ENCODE results near the gene SORCS2. TPM values are rescaled to one million over a fixed set of nuclear protein-coding genes. Genes with fewer than 3 reads are reported as not detected.

SORCS2 gene
- total RNA-seq, 1 donor from 2014 or later = 13.4 TPM

DNA sequence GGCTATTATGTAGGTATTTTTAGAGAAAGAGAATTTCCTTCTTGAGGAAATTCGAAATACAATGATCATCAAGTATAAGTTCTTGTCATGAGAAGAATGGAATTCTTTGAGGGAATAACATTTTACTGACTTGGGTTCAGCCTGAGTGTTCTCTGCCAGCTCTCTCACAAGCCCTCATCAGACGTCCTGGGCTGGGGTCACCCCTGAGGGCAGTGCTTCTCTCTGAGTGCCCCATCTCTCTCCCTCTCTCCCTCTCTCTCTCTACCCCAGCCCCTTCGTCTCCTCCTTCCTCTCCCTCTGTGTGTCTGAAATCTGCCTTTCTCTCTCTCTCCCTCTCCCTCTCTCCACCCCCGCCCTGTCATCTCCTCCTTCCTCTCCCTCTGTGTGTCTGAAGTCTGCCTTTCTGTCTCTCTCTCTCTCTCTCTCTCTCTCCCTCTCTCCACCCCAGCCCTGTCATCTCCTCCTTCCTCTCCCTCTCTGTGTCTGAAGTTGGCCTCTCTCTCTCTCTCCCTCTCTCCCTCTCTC, 484.1 kb downstream of the SORCS2 start:
- TF ChIP-seq, protein P1, sequence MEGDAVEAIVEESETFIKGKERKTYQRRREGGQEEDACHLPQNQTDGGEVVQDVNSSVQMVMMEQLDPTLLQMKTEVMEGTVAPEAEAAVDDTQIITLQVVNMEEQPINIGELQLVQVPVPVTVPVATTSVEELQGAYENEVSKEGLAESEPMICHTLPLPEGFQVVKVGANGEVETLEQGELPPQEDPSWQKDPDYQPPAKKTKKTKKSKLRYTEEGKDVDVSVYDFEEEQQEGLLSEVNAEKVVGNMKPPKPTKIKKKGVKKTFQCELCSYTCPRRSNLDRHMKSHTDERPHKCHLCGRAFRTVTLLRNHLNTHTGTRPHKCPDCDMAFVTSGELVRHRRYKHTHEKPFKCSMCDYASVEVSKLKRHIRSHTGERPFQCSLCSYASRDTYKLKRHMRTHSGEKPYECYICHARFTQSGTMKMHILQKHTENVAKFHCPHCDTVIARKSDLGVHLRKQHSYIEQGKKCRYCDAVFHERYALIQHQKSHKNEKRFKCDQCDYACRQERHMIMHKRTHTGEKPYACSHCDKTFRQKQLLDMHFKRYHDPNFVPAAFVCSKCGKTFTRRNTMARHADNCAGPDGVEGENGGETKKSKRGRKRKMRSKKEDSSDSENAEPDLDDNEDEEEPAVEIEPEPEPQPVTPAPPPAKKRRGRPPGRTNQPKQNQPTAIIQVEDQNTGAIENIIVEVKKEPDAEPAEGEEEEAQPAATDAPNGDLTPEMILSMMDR (conservative IDR thresholded peaks at IDR 0.05) = no peak
- H3K27me3 Mint-ChIP-seq = peaks cover 3% of the 10 kb centered on the region
- peaks cover 8% of the 10 kb centered on the region for H3K4me1 Mint-ChIP-seq (ENCODE audit: unreplicated experiment)
- H3K27ac Mint-ChIP-seq = no peak overlapping the region
- no peak overlapping the region for H3K4me3 Mint-ChIP-seq
- H3K36me3 Mint-ChIP-seq = peaks cover 5% of the 10 kb centered on the region
- H3K9me3 Mint-ChIP-seq = peaks cover 8% of the 10 kb centered on the region
- no peak for DNase-seq (ENCODE audit: extremely low spot score, unreplicated experiment)

DNA sequence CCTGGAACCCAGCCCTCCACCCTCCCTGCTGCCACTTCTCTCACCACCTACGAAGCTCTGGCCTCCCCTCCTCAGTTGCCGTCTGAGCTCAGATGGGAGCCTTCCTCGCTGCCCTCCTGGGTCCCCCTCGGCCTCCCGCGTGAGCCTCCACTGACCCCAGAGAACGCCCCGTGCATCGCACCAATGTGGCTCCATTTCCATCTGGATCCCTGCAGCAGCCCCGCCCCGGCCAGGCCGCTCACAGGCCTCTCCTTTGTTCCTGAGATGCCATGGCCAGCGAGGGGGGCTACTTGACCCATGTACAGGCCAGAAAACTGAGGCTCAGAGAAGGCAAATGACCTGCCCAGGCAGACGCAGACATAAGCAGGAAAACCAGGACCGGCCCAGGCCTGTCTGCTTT, 484.7 kb downstream of the SORCS2 start:
- H3K9me3 Mint-ChIP-seq = peaks cover 6% of the 10 kb centered on the region
- H3K27ac Mint-ChIP-seq = no peak overlapping the region
- no peak overlapping the region for H3K4me3 Mint-ChIP-seq
- H3K36me3 Mint-ChIP-seq = peaks cover 5% of the 10 kb centered on the region
- TF ChIP-seq, protein P1 (conservative IDR thresholded peaks at IDR 0.05) = no peak
- peaks cover 8% of the 10 kb centered on the region for H3K4me1 Mint-ChIP-seq (ENCODE audit: unreplicated experiment)
- no peak for DNase-seq (ENCODE audit: extremely low spot score, unreplicated experiment)
- peaks cover 3% of the 10 kb centered on the region for H3K27me3 Mint-ChIP-seq

DNA sequence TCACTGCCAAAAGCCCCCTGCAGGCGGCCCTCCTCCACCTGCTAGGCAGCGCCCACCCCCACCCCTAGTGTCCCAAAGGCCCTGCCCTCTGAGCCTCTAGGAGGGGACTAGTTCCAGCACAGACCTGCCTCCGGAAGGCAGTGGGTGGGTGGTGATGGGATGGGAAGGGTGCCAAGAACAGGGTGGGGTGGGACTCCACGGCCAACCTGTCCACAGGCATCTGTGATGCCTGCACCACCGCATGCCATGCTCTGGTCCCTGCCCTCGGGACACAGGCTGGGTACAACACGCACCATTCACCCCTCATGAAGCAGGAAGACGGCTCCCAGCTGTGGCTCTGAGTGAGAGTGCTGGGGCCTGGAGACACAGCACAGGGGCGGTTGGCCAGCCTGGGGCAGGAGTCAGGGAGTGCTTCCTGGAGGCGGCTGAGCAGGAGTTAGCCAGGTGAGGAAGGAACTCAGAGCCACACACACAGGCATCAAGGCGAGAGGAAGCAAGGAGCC, 485.5 kb downstream of the SORCS2 start:
- Mint-ChIP-seq H3K27ac (peak overlapping the region; percentile 51), H3K9me3 (peaks cover 6% of the 10 kb centered on the region), H3K4me3 (no peak overlapping the region), H3K36me3 (peaks cover 8% of the 10 kb centered on the region), H3K4me1 (ENCODE audit: unreplicated experiment) (peaks cover 8% of the 10 kb centered on the region), H3K27me3 (no peaks in the 10 kb centered on the region)
- no peak for DNase-seq (ENCODE audit: extremely low spot score, unreplicated experiment)
- TF ChIP-seq, protein P1 (conservative IDR thresholded peaks at IDR 0.05) = no peak

DNA sequence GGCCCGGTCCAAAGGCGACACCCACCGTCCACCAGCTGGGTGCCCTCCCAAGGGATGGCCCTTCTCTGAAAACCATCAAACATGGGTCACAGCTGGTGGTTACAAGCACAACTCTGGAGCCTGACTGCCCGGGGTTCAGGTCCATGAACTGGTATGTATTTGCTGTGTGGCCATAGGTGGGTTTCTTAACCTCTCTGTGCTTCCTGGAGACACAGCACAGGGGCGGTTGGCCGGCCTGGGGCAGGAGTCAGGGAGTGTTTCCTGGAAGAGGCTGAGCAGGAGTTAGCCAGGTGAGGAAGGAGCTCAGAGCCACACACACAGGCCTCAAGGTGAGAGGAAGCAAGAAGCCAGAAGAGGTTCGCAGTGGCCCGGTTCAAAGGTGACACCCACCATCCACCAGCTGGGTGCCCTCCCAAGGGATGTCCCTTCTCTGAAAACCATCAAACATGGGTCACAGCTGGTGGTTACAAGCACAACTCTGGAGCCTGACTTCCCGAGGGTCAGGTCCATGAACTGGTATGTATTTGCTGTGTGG, 486.0 kb downstream of the SORCS2 start:
- peaks cover 6% of the 10 kb centered on the region for H3K9me3 Mint-ChIP-seq
- no peak overlapping the region for H3K27ac Mint-ChIP-seq
- TF ChIP-seq, protein P1 (conservative IDR thresholded peaks at IDR 0.05) = no peak
- no peak overlapping the region for H3K4me3 Mint-ChIP-seq
- H3K4me1 Mint-ChIP-seq (ENCODE audit: unreplicated experiment) = peaks cover 5% of the 10 kb centered on the region
- H3K27me3 Mint-ChIP-seq = no peaks in the 10 kb centered on the region
- peaks cover 13% of the 10 kb centered on the region for H3K36me3 Mint-ChIP-seq
- DNase-seq (ENCODE audit: extremely low spot score, unreplicated experiment) = no peak

DNA sequence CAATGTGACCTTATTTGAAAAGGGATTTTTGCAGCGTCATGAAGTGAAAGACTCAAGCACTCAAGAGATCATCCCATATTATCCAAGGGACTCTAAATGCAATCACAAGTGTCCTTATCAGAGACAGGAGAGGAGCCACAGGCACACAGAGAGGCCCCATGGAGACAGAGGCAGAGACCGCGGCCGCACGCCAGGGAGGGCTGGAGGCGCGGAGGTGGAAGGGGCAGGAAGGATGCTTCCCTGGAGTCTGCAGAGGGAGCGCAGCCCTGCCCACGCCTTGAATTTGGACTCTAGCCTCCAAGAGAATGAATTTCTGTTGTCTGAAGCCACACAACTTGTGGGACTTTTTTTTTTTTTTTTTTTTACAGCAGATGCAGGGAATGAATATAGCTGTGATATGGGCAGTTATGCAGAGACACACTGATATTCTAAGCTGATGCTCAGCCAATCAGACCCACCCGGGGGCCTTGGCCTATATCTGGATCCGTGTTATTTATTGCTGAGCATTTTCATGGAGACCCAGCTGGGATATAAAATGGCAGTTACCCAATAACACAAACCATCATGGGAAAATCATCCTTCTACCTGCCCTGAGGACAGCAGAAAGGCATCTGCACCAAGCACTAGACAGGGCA, 487.2 kb downstream of the SORCS2 start:
- Mint-ChIP-seq H3K27ac (no peak overlapping the region), H3K27me3 (no peaks in the 10 kb centered on the region), H3K4me3 (no peak overlapping the region), H3K4me1 (ENCODE audit: unreplicated experiment) (peaks cover 4% of the 10 kb centered on the region), H3K36me3 (peaks cover 14% of the 10 kb centered on the region), H3K9me3 (peaks cover 6% of the 10 kb centered on the region)
- TF ChIP-seq, protein P1 (conservative IDR thresholded peaks at IDR 0.05) = no peak
- no peak for DNase-seq (ENCODE audit: extremely low spot score, unreplicated experiment)
